Lower leg skin (tissue), 4 donors: ENCODE data around the gene TBX2. TPM values are rescaled to one million over a fixed set of nuclear protein-coding genes. Genes with fewer than 3 reads are reported as not detected.
"Not testable (repeated sequence)": the region's sequence is repeated elsewhere in the genome, so short reads cannot be mapped to it uniquely, and the experiment has no call there.

ENCODE experiments used
- DNase-seq, 2 donors: peaks; one replicate each; pipeline ENCODE4 v3.0.0-alpha.2; 2019; ENCODE audit warnings: low spot score in 2 of 2
- H3K4me3 ChIP-seq: fragments of 200-600 bp; sonication (generic); 2 replicates; pipeline ENCODE4 v1.5.1; 2017; ENCODE audit warnings: mild to moderate bottlenecking, low read depth; ENCODE audit not compliant: poor library complexity, severe bottlenecking
- CTCF ChIP-seq, 3 donors: fragments of 450-650 bp; IDR thresholded peaks; one replicate each; pipeline ENCODE4 v1.5.1; 2016; ENCODE audit warnings: antibody characterized with exemption in 3 of 3, mild to moderate bottlenecking in 3 of 3, moderate library complexity in 2 of 3
- POLR2A ChIP-seq, 2 donors: fragments of 450-650 bp; IDR thresholded peaks; one replicate each; pipeline ENCODE4 v1.6.1; 2016 to 2017; ENCODE audit warnings: antibody characterized with exemption in 2 of 2, mild to moderate bottlenecking in 1 of 2, moderate library complexity in 1 of 2
- WGBS, 2 donors: methylation state at CpG; one replicate each; pipeline ENCODE4 v1.1.5; 2018; 5-methylcytosine and 5-hydroxymethylcytosine counted together
- intact Hi-C: fragments of 100-400 bp; cut with DNase I; formaldehyde crosslinking; loops from one replicate; pipeline ENCODE4 v1.15.0; 2023; ENCODE audit warnings: low total_unique reads
- total RNA-seq, 4 donors: library from RNA; depleted of rRNA; stranded (reverse); fragments of >200 nt; gene quantifications; one replicate each; pipeline ENCODE4 v1.1.0, GENCODE V29; 2016

TBX2 gene
- total RNA-seq, 4 donors from 2014 or later = 0.25 to 9.1 (median 5.7) TPM

GRCh38 chr17:61431594-61432311, 32.1 kb downstream of the TBX2 start:
- H3K4me3 ChIP-seq = no peak overlapping the region
- intact Hi-C loops = no loop called here
- no peak for TF ChIP-seq POLR2A (IDR thresholded peaks at IDR 0.05)
- no peak for TF ChIP-seq CTCF (IDR thresholded peaks at IDR 0.05)
- WGBS, 2 donors = 81 to 84% methylated on average over 4 of the region's 4 CpGs
- no peak for DNase-seq

- no peak overlapping the region for H3K4me3 ChIP-seq
- no peak for TF ChIP-seq CTCF (IDR thresholded peaks at IDR 0.05)
- no peak for TF ChIP-seq POLR2A (IDR thresholded peaks at IDR 0.05)
- intact Hi-C loops = no loop called here
- no peak for DNase-seq
These were observed 36.6 kb downstream of the TBX2 start for GRCh38 chr17:61436273-61436672.

GRCh38 chr17:61436995-61437704, 37.5 kb downstream of the TBX2 start:
- TF ChIP-seq CTCF (IDR thresholded peaks at IDR 0.05) = no peak
- no peak for TF ChIP-seq POLR2A (IDR thresholded peaks at IDR 0.05)
- no peak overlapping the region for H3K4me3 ChIP-seq
- DNase-seq = no peak
- intact Hi-C loops = no loop called here

GRCh38 chr17:61440697-61441096, 41.1 kb downstream of the TBX2 start:
- no peak overlapping the region for H3K4me3 ChIP-seq
- DNase-seq = no peak
- TF ChIP-seq POLR2A (IDR thresholded peaks at IDR 0.05) (no peak), CTCF (IDR thresholded peaks at IDR 0.05) (no peak)
- intact Hi-C loops = no loop called here

GRCh38 chr17:61441507-61441906, 41.9 kb downstream of the TBX2 start:
- WGBS, 2 donors = 95 to 97% methylated on average over 6 of the region's 6 CpGs
- intact Hi-C loops, H3K4me3 ChIP-seq, DNase-seq: not testable (repeated sequence)

- intact Hi-C loops = no loop called here
- H3K4me3 ChIP-seq = no peak overlapping the region
- DNase-seq = no peak
- TF ChIP-seq POLR2A (IDR thresholded peaks at IDR 0.05) (no peak), CTCF (IDR thresholded peaks at IDR 0.05) (no peak)
- WGBS, 2 donors = 68 to 72% methylated on average over 4 of the region's 4 CpGs
These were observed 42.6 kb downstream of the TBX2 start for GRCh38 chr17:61442136-61442775.
